Measurements from ENCODE around the gene CUX1. TPM values are rescaled to one million over a fixed set of nuclear protein-coding genes. Genes with fewer than 3 reads are reported as not detected.

Gene CUX1
- total RNA-seq, 1 experiment from 2014 or later = 47.6 TPM

DNA sequence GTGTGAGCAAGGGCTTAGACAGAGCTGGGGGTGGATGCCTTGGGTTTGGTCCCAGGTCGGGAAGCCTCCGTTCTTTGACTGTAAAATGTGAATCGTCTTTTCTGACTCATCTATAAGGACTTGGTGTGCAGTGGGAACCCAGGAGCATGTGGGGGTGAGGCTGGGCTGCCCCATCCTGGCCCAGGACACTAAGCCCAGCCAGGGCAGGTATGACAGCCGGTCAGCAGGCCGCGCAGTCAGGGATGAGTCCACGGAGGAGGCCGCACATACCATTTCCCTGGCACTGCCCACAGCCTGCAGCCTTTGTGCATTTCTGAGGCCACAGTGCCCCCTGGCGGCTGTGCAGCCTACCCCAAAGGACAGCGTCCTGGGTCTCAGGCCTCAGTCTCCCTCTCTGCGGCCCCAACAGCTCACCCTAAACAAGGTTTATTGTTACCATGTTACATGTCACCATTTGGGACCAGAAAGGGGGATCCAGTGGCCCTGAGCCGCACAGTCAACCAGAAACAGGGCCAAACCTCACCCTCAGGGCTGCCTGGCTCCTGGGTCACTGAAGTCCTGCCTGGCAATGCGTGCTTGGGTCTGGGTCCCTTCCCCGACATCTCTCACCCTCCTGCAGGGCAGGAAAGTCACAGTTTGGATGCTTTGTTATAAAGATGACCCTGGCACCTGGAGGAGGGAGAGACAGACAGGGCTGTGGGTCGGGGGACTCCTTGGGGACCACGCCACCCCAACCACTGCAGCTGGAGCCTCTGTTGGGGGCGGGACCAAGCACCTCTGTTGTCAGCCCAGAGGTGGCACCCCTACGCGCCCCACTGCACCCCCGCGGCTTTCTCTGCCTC is 454.9 kb downstream of the CUX1 start:
- CTCF ChIA-PET = interaction anchor here (0.5 to 5.7 kb wide), 28 partner anchors 9 to 1552 kb away, joined by 3 to 77 read pairs (median 4); partner anchors contain the start of gene EPO
- TF ChIP-seq, protein P1, sequence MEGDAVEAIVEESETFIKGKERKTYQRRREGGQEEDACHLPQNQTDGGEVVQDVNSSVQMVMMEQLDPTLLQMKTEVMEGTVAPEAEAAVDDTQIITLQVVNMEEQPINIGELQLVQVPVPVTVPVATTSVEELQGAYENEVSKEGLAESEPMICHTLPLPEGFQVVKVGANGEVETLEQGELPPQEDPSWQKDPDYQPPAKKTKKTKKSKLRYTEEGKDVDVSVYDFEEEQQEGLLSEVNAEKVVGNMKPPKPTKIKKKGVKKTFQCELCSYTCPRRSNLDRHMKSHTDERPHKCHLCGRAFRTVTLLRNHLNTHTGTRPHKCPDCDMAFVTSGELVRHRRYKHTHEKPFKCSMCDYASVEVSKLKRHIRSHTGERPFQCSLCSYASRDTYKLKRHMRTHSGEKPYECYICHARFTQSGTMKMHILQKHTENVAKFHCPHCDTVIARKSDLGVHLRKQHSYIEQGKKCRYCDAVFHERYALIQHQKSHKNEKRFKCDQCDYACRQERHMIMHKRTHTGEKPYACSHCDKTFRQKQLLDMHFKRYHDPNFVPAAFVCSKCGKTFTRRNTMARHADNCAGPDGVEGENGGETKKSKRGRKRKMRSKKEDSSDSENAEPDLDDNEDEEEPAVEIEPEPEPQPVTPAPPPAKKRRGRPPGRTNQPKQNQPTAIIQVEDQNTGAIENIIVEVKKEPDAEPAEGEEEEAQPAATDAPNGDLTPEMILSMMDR (IDR thresholded peaks at IDR 0.05; ENCODE audit: unreplicated experiment) = peak; percentile 94
- no peaks in the 10 kb centered on the region for H3K9me3 Mint-ChIP-seq (ENCODE audit: unreplicated experiment)
- H3K27ac Mint-ChIP-seq (ENCODE audit: low read depth, unreplicated experiment) = no peak overlapping the region
- intact Hi-C loops (cut with micrococcal nuclease) = loop anchor here (1.0 to 5.0 kb wide), 4 partner anchors 36 to 910 kb away; partner anchors contain the start of gene COL26A1
- peaks cover 13% of the 10 kb centered on the region for H3K4me1 Mint-ChIP-seq (ENCODE audit: insufficient read depth, unreplicated experiment)
- no peak overlapping the region for H3K4me3 Mint-ChIP-seq (ENCODE audit: unreplicated experiment)
- no TSS peak for BruUV-seq (replicated peaks)
- DNase-seq (ENCODE audit: unreplicated experiment) = peak; percentile 84
- peaks cover 14% of the 10 kb centered on the region for H3K27me3 Mint-ChIP-seq (ENCODE audit: insufficient read depth, unreplicated experiment)
- no peaks in the 10 kb centered on the region for H3K36me3 Mint-ChIP-seq (ENCODE audit: insufficient read depth, unreplicated experiment)
- POLR2A ChIA-PET = interaction anchor here (0.9 kb wide), 1 partner anchor 16 kb away, joined by 3 read pairs; no protein-coding TSS in a partner anchor

DNA sequence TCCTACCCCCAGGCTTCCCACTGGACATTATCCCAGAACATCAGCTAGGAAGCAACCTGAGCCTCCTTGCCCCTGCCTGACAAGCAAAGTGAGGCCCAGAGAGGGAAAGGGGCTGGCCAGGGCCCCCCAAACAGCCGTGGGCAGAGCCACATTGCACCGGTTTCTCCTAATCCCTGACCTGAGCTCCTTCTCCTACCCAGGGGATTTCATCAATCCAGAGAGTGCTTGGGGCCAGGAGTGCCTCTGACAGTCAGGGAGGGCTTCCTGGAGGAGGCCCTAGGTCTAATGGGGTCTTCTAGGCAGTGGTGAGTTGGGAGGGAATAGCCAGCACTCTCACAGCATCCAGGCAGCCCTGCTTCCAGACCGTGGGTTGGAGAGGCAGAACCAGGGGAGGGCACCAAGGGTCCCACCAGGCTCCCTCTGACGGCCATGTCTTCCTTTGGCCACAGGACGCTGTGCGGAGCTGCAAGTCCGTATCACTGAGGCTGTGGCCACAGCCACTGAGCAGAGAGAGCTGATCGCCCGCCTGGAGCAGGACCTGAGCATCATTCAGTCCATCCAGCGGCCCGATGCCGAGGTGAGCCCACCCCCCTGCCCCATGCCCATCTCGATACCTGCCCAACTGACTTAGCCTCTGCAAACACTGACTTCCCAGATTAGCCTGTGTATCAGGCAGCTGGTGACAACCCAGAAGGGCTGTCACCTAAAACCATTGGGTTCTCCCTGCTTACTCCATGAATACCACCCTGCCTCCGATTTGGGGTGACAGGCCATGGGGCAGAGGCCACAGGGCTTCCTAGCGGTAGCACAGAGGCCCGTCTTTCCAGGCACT is 455.7 kb downstream of the CUX1 start:
- ChIA-PET CTCF (interaction anchor here (0.5 to 5.7 kb wide), 24 partner anchors 8 to 1553 kb away, joined by 3 to 77 read pairs (median 4); partner anchors contain the start of gene EPO), POLR2A (interaction anchor here (0.6 to 0.9 kb wide), 2 partner anchors 14 to 16 kb away, joined by 3 read pairs; partner anchors contain the start of gene SH2B2)
- no peak for DNase-seq (ENCODE audit: unreplicated experiment)
- peaks cover 13% of the 10 kb centered on the region for H3K4me1 Mint-ChIP-seq (ENCODE audit: insufficient read depth, unreplicated experiment)
- intact Hi-C loops (cut with micrococcal nuclease) = loop anchor here (1.0 to 5.0 kb wide), 4 partner anchors 37 to 911 kb away; partner anchors contain the start of gene COL26A1
- H3K27ac Mint-ChIP-seq (ENCODE audit: low read depth, unreplicated experiment) = peak overlapping the region; percentile 19
- no peaks in the 10 kb centered on the region for H3K36me3 Mint-ChIP-seq (ENCODE audit: insufficient read depth, unreplicated experiment)
- no TSS peak for BruUV-seq (replicated peaks)
- TF ChIP-seq, protein P1 (IDR thresholded peaks at IDR 0.05; ENCODE audit: unreplicated experiment) = no peak
- no peaks in the 10 kb centered on the region for H3K9me3 Mint-ChIP-seq (ENCODE audit: unreplicated experiment)
- peaks cover 7% of the 10 kb centered on the region for H3K27me3 Mint-ChIP-seq (ENCODE audit: insufficient read depth, unreplicated experiment)
- H3K4me3 Mint-ChIP-seq (ENCODE audit: unreplicated experiment) = no peak overlapping the region

DNA sequence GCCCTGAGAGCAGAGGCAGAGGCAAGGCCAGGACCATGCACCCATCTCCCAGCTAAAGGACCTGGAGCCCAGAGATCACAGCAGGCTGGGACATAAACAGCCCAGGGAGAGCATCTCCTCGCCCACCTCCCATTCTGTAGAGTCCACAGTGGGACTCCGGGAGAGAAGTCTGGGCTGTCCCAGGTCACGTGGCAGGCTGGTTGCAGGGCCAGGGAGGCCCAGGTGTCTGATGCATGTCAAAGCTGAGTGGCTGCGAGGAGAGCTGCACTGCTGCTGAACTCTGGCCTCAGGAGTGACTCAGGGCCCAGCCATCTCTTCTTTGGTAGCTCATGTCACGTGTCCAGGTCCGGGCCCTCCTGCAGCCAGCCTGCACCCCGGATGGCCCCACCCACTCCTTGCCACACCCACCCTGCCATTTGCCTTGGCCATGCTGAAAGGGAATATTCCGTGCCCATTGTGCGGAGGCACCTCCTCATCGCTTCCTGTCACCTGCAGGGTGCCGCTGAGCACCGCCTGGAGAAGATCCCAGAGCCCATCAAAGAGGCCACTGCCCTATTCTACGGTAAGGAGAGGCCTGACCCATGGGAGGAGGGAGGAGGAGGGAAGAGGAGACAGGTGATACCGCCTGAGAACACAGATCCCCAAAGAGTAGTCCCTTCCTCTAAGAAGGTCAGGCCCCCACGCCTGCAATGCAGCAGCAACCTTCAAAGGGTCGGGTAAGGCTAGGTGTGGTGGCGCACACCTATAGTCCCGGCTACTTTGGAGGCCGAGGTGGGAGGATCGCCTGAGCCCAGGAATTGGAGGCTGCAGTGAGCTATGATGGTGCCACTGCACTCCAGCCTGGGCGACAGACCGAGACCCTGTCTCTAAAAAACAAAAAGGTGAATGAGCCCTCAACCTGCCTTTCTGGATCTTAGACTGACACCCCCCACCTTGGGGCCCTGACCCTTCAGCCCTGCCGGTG is 456.6 kb downstream of the CUX1 start:
- H3K27me3 Mint-ChIP-seq (ENCODE audit: insufficient read depth, unreplicated experiment) = no peaks in the 10 kb centered on the region
- BruUV-seq (replicated peaks) = no TSS peak
- TF ChIP-seq, protein P1 (IDR thresholded peaks at IDR 0.05; ENCODE audit: unreplicated experiment) = no peak

More for the DNA sequence above, 456.6 kb downstream of the CUX1 start:
- DNase-seq (ENCODE audit: unreplicated experiment) = peak; percentile 93
- H3K36me3 Mint-ChIP-seq (ENCODE audit: insufficient read depth, unreplicated experiment) = no peaks in the 10 kb centered on the region
- ChIA-PET CTCF (interaction anchor here (0.5 to 5.7 kb wide), 10 partner anchors 17 to 766 kb away, joined by 3 to 77 read pairs (median 4); no protein-coding TSS in a partner anchor), POLR2A (interaction anchor here (0.6 kb wide), 2 partner anchors 13 to 448 kb away, joined by 3 to 5 read pairs; partner anchors contain the start of gene SH2B2)
- H3K4me3 Mint-ChIP-seq (ENCODE audit: unreplicated experiment) = no peak overlapping the region
- H3K27ac Mint-ChIP-seq (ENCODE audit: low read depth, unreplicated experiment) = peak overlapping the region; percentile 19
- H3K4me1 Mint-ChIP-seq (ENCODE audit: insufficient read depth, unreplicated experiment) = peaks cover 13% of the 10 kb centered on the region
- H3K9me3 Mint-ChIP-seq (ENCODE audit: unreplicated experiment) = no peaks in the 10 kb centered on the region
- intact Hi-C loops (cut with micrococcal nuclease) = loop anchor here (2.0 to 5.0 kb wide), 2 partner anchors 585 to 912 kb away; partner anchors contain the start of gene COL26A1
